A673 (cell line): ENCODE measurements around the gene CIART.

ENCODE experiments used
- CTCF ChIP-seq: fragments of 300-800, 200-600 bp; sonication (generic); conservative IDR thresholded peaks from 2 replicates; pipeline ENCODE4 v1.5.1; 2017; ENCODE audit warnings: low read depth, mild to moderate bottlenecking, antibody characterized with exemption, low read length, moderate library complexity, mixed read lengths
- EZH2 ChIP-seq: fragments of 200-600 bp; sonication (generic); IDR thresholded peaks from 2 replicates; pipeline ENCODE4 v1.6.1; 2017; ENCODE audit warnings: borderline replicate concordance, low read depth, mild to moderate bottlenecking, mixed read lengths, antibody characterized with exemption, low read length; ENCODE audit not compliant: poor library complexity, severe bottlenecking

DNA sequence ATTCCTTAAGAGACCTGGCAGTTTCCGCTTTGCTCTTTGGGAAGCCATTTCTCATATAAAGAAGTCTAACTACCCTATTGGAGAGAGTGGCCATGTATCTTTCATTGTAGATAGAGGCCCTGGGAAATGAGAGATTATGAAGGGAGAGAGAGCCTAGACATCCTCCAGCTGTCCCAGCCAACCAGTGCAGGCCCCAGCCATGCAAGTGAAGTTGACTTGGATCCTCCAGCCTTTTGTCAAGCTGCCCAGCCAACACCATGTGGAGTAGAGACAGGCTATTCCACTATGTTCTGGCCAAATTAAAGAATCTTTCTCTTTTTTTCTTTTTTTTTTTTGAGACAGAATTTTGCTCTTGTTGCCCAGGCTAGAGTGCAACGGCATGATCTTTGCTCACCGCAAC, 39.4 kb upstream of the CIART start:
- TF ChIP-seq CTCF (no peak), EZH2 (no peak)
